ENCODE data around the gene EFCAB6. TPM values are rescaled to one million over a fixed set of nuclear protein-coding genes. Genes with fewer than 3 reads are reported as not detected.

The EFCAB6 gene
- total and polyA plus RNA-seq, 9 of the 15 experiments (the other 6 are each of a cell fraction or from before 2014, with no cell fraction given), result 0.06 TPM; not detected in 8

GRCh38 chr22:43532301-43533155, 279.6 kb downstream of the EFCAB6 start:
- no peaks in the 10 kb centered on the region for H3K9me1 ChIP-seq (ENCODE audit: control insufficient read depth, insufficient read depth, low read length)
- H3K27ac ChIP-seq (ENCODE audit: extremely low read depth, low read depth, low read length), result no peak overlapping the region
- no peak overlapping the region for H2AFZ ChIP-seq (ENCODE audit: low read depth, low read length)
- no peak overlapping the region for H3K9ac ChIP-seq (ENCODE audit: insufficient read depth in 1 of 2, low read depth in 2 of 2, low read length in 2 of 2)
- 0% methylated on average over 10 of the region's 17 CpGs for WGBS (ENCODE audit: insufficient coverage, low coverage, missing lambda C conversion rate)
- no peak overlapping the region for H3K4me3 ChIP-seq
- no peak for TF ChIP-seq ATF7 (IDR thresholded peaks at IDR 0.05)
- TF ChIP-seq HMGN3 (IDR thresholded peaks at IDR 0.05; ENCODE audit: borderline replicate concordance, extremely low read depth, insufficient read length, low read depth, low read length), result no peak
- TF ChIP-seq HES1 (IDR thresholded peaks at IDR 0.05; ENCODE audit: low read depth), result no peak
- no peak for TF ChIP-seq ELF1 (tag; IDR thresholded peaks at IDR 0.05)
- no peak for TF ChIP-seq SPI1 (IDR thresholded peaks at IDR 0.05; ENCODE audit: borderline replicate concordance, low read depth, low read length)
- no peak for TF ChIP-seq ZZZ3 (IDR thresholded peaks at IDR 0.05)
- no peak for TF ChIP-seq RBM15 (IDR thresholded peaks at IDR 0.05; ENCODE audit: insufficient read depth, low read length)
- no peak for TF ChIP-seq NBN (IDR thresholded peaks at IDR 0.05; ENCODE audit: low read depth)
- TF ChIP-seq CCNT2 (IDR thresholded peaks at IDR 0.05; ENCODE audit: borderline replicate concordance, extremely low read depth, insufficient read length, low read depth, low read length), result no peak
- no peak for TF ChIP-seq MXD1 (CRISPR knock-in tag; IDR thresholded peaks at IDR 0.05; ENCODE audit: borderline replicate concordance, poor library complexity, severe bottlenecking)
- TF ChIP-seq KDM1A (IDR thresholded peaks at IDR 0.05), result no peak
- no peak for TF ChIP-seq ZBTB33 (CRISPR knock-in tag; IDR thresholded peaks at IDR 0.05)
- no peak for TF ChIP-seq BHLHE40 (IDR thresholded peaks at IDR 0.05; ENCODE audit: low read length)
- no peak for TF ChIP-seq CHD2 (IDR thresholded peaks at IDR 0.05; ENCODE audit: low read depth, low read length)
- no peak for TF ChIP-seq TCF7L2 (IDR thresholded peaks at IDR 0.05; ENCODE audit: low read depth, low read length)
- TF ChIP-seq ZNF316 (IDR thresholded peaks at IDR 0.05), result no peak
- no peak for TF ChIP-seq MCM7 (IDR thresholded peaks at IDR 0.05)
- no peak for TF ChIP-seq PHB2 (IDR thresholded peaks at IDR 0.05; ENCODE audit: low read depth)
- TF ChIP-seq PTBP1 (IDR thresholded peaks at IDR 0.05; ENCODE audit: low read depth, low read length), result no peak
- no peak for TF ChIP-seq HNRNPK (IDR thresholded peaks at IDR 0.05; ENCODE audit: low read depth, low read length, poor library complexity, severe bottlenecking)
- DNase-seq (ENCODE audit: extremely low read depth in 1 of 4, low spot score in 3 of 4) (no peak), FAIRE-seq (no peak), ATAC-seq (no peak)
- POLR2A ChIA-PET, result no interaction called here
- intact Hi-C loops (cut with micrococcal nuclease), result no loop called here
- no peak overlapping the region for H3K4me2 ChIP-seq (ENCODE audit: insufficient read depth, low read length)
- H3K79me2 ChIP-seq (ENCODE audit: control insufficient read depth, insufficient read depth, low read length), result no peaks in the 10 kb centered on the region
- H3K4me1 ChIP-seq (replicated peaks in 1 of 2; ENCODE audit: control insufficient read depth in 2 of 2, insufficient read depth in 2 of 2, low read length in 2 of 2), result no peaks in the 10 kb centered on the region
- no TSS peak for BruUV-seq (replicated peaks)
- CTCF ChIA-PET (ENCODE audit: low intra/inter-chr PET ratio), result no interaction called here
- no peaks in the 10 kb centered on the region for H3K36me3 ChIP-seq (ENCODE audit: control insufficient read depth, insufficient read depth, low read length)
- peaks cover 0 to 11% of the 10 kb centered on the region in 2 experiments; a peak in 1 of 5 replicates for H3K27me3 ChIP-seq (ENCODE audit: control insufficient read depth in 2 of 2, insufficient read depth in 2 of 2, low read length in 2 of 2)
- no peaks in the 10 kb centered on the region for H3K9me3 ChIP-seq (replicated peaks; ENCODE audit: control insufficient read depth, insufficient read depth, low read depth, low read length)
- no peaks in the 10 kb centered on the region for H4K20me1 ChIP-seq (replicated peaks; ENCODE audit: control insufficient read depth, insufficient read depth, low read length)
- in situ Hi-C loops (cut with MboI), result no loop called here

Measured in K562 (cell line).